HG03103 (cell line): ENCODE measurements around the gene H19.

ENCODE experiments used
- ATAC-seq: cut with Tn5 transposase; IDR thresholded peaks from one replicate; pipeline ENCODE4 v1.9.1; 2021; ENCODE audit warnings: low read depth; ENCODE audit not compliant: unreplicated experiment

H19 gene

GRCh38 chr11:1987024-1987423 lies 10.6 kb downstream of the H19 start:
- ATAC-seq: no peak

- no peak for ATAC-seq
These were observed 14.1 kb downstream of the H19 start for GRCh38 chr11:1983601-1983961.

- ATAC-seq: no peak
These were observed 14.6 kb downstream of the H19 start for GRCh38 chr11:1982873-1983600.

GRCh38 chr11:1979607-1980006 lies 18.0 kb downstream of the H19 start:
- no peak for ATAC-seq

- no peak for ATAC-seq
These were observed 18.7 kb downstream of the H19 start for GRCh38 chr11:1978720-1979473.

- ATAC-seq: no peak
These were observed 22.5 kb downstream of the H19 start for GRCh38 chr11:1975185-1975584.

GRCh38 chr11:1970956-1971355 lies 26.7 kb downstream of the H19 start:
- no peak for ATAC-seq

- ATAC-seq: no peak
These were observed 27.9 kb downstream of the H19 start for GRCh38 chr11:1969776-1970175.

- no peak for ATAC-seq
These were observed 28.6 kb downstream of the H19 start for GRCh38 chr11:1969035-1969434.

- no peak for ATAC-seq
These were observed 29.1 kb downstream of the H19 start for GRCh38 chr11:1968454-1969002.

GRCh38 chr11:1967641-1968225 lies 29.9 kb downstream of the H19 start:
- no peak for ATAC-seq

- ATAC-seq: no peak
These were observed 31.1 kb downstream of the H19 start for GRCh38 chr11:1966531-1966930.

- no peak for ATAC-seq
These were observed 32.7 kb downstream of the H19 start for GRCh38 chr11:1964955-1965354.

- ATAC-seq: no peak
These were observed 33.3 kb downstream of the H19 start for GRCh38 chr11:1964348-1964747.

GRCh38 chr11:1963864-1964263 lies 33.8 kb downstream of the H19 start:
- no peak for ATAC-seq

GRCh38 chr11:1959786-1960185 lies 37.9 kb downstream of the H19 start:
- ATAC-seq: no peak

- ATAC-seq: no peak
These were observed 39.3 kb downstream of the H19 start for GRCh38 chr11:1958367-1958766.

GRCh38 chr11:1953489-1954266 lies 44.0 kb downstream of the H19 start:
- ATAC-seq: no peak

- no peak for ATAC-seq
These were observed 44.7 kb downstream of the H19 start for GRCh38 chr11:1952806-1953482.

GRCh38 chr11:1949922-1950321 lies 47.7 kb downstream of the H19 start:
- ATAC-seq: no peak
